Activated T-helper 1 cell treated with anti-CD3 and anti-CD28 coated beads, Interleukin-12 subunit alpha, Interleukin-12 subunit beta, Interleukin-2, Interleukin-4 antibody, amounts not matched to agents 30 ng/mL and 10 ng/mL and 1 ng/mL, durations not matched to agents 14 hours and 24 hours and 36 hours (primary cell): ENCODE results near the gene DNAJC17. TPM values are rescaled to one million over a fixed set of nuclear protein-coding genes. Genes with fewer than 3 reads are reported as not detected.
A peak's percentile ranks its signal among the peaks of the same experiment; 100 is the strongest.

ENCODE experiments used
- DNase-seq: peaks from one replicate; pipeline ENCODE4 v3.0.0; 2021; ENCODE audit warnings: low spot score
- H3K27ac Mint-ChIP-seq: one replicate; pipeline ENCODE4 v1.8.0; 2021; ENCODE audit warnings: mild to moderate bottlenecking, mixed read lengths
- H3K27me3 Mint-ChIP-seq: one replicate; pipeline ENCODE4 v1.8.0; 2022; ENCODE audit warnings: mild to moderate bottlenecking, moderate library complexity, mixed read lengths; ENCODE audit not compliant: insufficient read depth
- H3K36me3 Mint-ChIP-seq: one replicate; pipeline ENCODE4 v1.8.0; 2021; ENCODE audit warnings: low read depth, mixed read lengths
- H3K4me1 Mint-ChIP-seq: one replicate; pipeline ENCODE4 v1.8.0; 2021; ENCODE audit warnings: low read depth, mixed read lengths
- H3K4me3 Mint-ChIP-seq: one replicate; pipeline ENCODE4 v1.8.0; 2021; ENCODE audit warnings: mild to moderate bottlenecking, moderate library complexity, mixed read lengths
- H3K9me3 Mint-ChIP-seq: one replicate; pipeline ENCODE4 v1.8.0; 2021; ENCODE audit warnings: mixed read lengths
- intact Hi-C: fragments of 100-400 bp; cut with micrococcal nuclease; formaldehyde crosslinking; loops from one replicate; pipeline ENCODE4 v1.15.1; 2024
- total RNA-seq: library from RNA; stranded (reverse); gene quantifications from 2 replicates; pipeline ENCODE4 v1.2.3, GENCODE V29; 2022

The DNAJC17 gene
- total RNA-seq, 1 donor from 2014 or later: 52.5 TPM

GRCh38 chr15:40825661-40826422, 18.6 kb upstream of the DNAJC17 start:
- Mint-ChIP-seq H3K27ac (no peak overlapping the region), H3K4me3 (no peak overlapping the region), H3K36me3 (no peaks in the 10 kb centered on the region), H3K27me3 (peaks cover 5% of the 10 kb centered on the region), H3K4me1 (peaks cover 4% of the 10 kb centered on the region), H3K9me3 (no peaks in the 10 kb centered on the region)
- intact Hi-C loops: no loop called here
- DNase-seq: no peak

- Mint-ChIP-seq H3K4me1 (peaks cover 4% of the 10 kb centered on the region), H3K4me3 (no peak overlapping the region), H3K9me3 (no peaks in the 10 kb centered on the region), H3K27ac (no peak overlapping the region), H3K27me3 (peaks cover 5% of the 10 kb centered on the region), H3K36me3 (no peaks in the 10 kb centered on the region)
- intact Hi-C loops: no loop called here
- DNase-seq: no peak
Observed at GRCh38 chr15:40823572-40824343, 16.5 kb upstream of the DNAJC17 start.

GRCh38 chr15:40821195-40821594, 13.9 kb upstream of the DNAJC17 start:
- no peaks in the 10 kb centered on the region for H3K36me3 Mint-ChIP-seq
- intact Hi-C loops: no loop called here
- no peaks in the 10 kb centered on the region for H3K27me3 Mint-ChIP-seq
- no peak overlapping the region for H3K27ac Mint-ChIP-seq
- H3K4me1 Mint-ChIP-seq: peaks cover 4% of the 10 kb centered on the region
- no peak for DNase-seq
- H3K4me3 Mint-ChIP-seq: no peak overlapping the region
- no peaks in the 10 kb centered on the region for H3K9me3 Mint-ChIP-seq

- no peaks in the 10 kb centered on the region for H3K9me3 Mint-ChIP-seq
- H3K4me3 Mint-ChIP-seq: no peak overlapping the region
- peaks cover 3% of the 10 kb centered on the region for H3K4me1 Mint-ChIP-seq
- intact Hi-C loops: no loop called here
- no peak overlapping the region for H3K27ac Mint-ChIP-seq
- no peaks in the 10 kb centered on the region for H3K27me3 Mint-ChIP-seq
- peaks cover 11% of the 10 kb centered on the region for H3K36me3 Mint-ChIP-seq
- no peak for DNase-seq
Observed at GRCh38 chr15:40819048-40819447, 11.8 kb upstream of the DNAJC17 start.

GRCh38 chr15:40815042-40815698, 7.9 kb upstream of the DNAJC17 start:
- Mint-ChIP-seq H3K27me3 (no peaks in the 10 kb centered on the region), H3K4me1 (no peaks in the 10 kb centered on the region), H3K27ac (no peak overlapping the region), H3K4me3 (no peak overlapping the region), H3K36me3 (peaks cover 26% of the 10 kb centered on the region), H3K9me3 (no peaks in the 10 kb centered on the region)
- DNase-seq: no peak
- intact Hi-C loops: no loop called here

- Mint-ChIP-seq H3K36me3 (peaks cover 26% of the 10 kb centered on the region), H3K27ac (no peak overlapping the region), H3K27me3 (no peaks in the 10 kb centered on the region), H3K4me3 (no peak overlapping the region), H3K9me3 (no peaks in the 10 kb centered on the region), H3K4me1 (peaks cover 11% of the 10 kb centered on the region)
- DNase-seq: no peak
- intact Hi-C loops: no loop called here
Observed at GRCh38 chr15:40812721-40813425, 5.6 kb upstream of the DNAJC17 start.

GRCh38 chr15:40808861-40809450, 1.7 kb upstream of the DNAJC17 start:
- intact Hi-C loops: loop anchor here (5.0 kb wide), 2 partner anchors 48 to 143 kb away; partner anchors contain the start of gene CHAC1
- no peak for DNase-seq

GRCh38 chr15:40807888-40808461, 702 bp upstream of the DNAJC17 start:
- Mint-ChIP-seq H3K4me3 (peak overlapping the region; percentile 93), H3K9me3 (no peaks in the 10 kb centered on the region), H3K36me3 (peaks cover 15% of the 10 kb centered on the region), H3K27ac (peak overlapping the region; percentile 74), H3K27me3 (no peaks in the 10 kb centered on the region), H3K4me1 (peaks cover 17% of the 10 kb centered on the region)
- DNase-seq: no peak
- intact Hi-C loops: loop anchor here (1.0 to 5.0 kb wide), 16 partner anchors 36 to 1465 kb away; partner anchors contain the start of genes CHAC1, CHP1, GANC and INO80

More at GRCh38 chr15:40808861-40809450, 1.7 kb upstream of the DNAJC17 start:
- H3K4me1 Mint-ChIP-seq: peaks cover 17% of the 10 kb centered on the region
- H3K9me3 Mint-ChIP-seq: no peaks in the 10 kb centered on the region
- H3K4me3 Mint-ChIP-seq: peak overlapping the region; percentile 93
- peaks cover 16% of the 10 kb centered on the region for H3K36me3 Mint-ChIP-seq
- H3K27ac Mint-ChIP-seq: no peak overlapping the region
- no peaks in the 10 kb centered on the region for H3K27me3 Mint-ChIP-seq

GRCh38 chr15:40806672-40807027, 623 bp downstream of the DNAJC17 start:
- intact Hi-C loops: loop anchor here (1.0 to 5.0 kb wide), 16 partner anchors 38 to 1466 kb away; partner anchors contain the start of genes CHAC1, CHP1, GANC and INO80

GRCh38 chr15:40803688-40804087, 3.6 kb downstream of the DNAJC17 start:
- Mint-ChIP-seq H3K4me3 (no peak overlapping the region), H3K36me3 (peaks cover 13% of the 10 kb centered on the region), H3K4me1 (peaks cover 23% of the 10 kb centered on the region), H3K9me3 (no peaks in the 10 kb centered on the region), H3K27me3 (no peaks in the 10 kb centered on the region), H3K27ac (no peak overlapping the region)
- intact Hi-C loops: no loop called here
- DNase-seq: no peak

More at GRCh38 chr15:40806672-40807027, 623 bp downstream of the DNAJC17 start:
- peaks cover 17% of the 10 kb centered on the region for H3K4me1 Mint-ChIP-seq
- peak overlapping the region; percentile 100 for H3K27ac Mint-ChIP-seq
- H3K4me3 Mint-ChIP-seq: peak overlapping the region; percentile 93
- no peaks in the 10 kb centered on the region for H3K27me3 Mint-ChIP-seq
- no peaks in the 10 kb centered on the region for H3K9me3 Mint-ChIP-seq
- H3K36me3 Mint-ChIP-seq: peaks cover 18% of the 10 kb centered on the region
- DNase-seq: no peak

- no peak for DNase-seq
- intact Hi-C loops: no loop called here
- peaks cover 21% of the 10 kb centered on the region for H3K4me1 Mint-ChIP-seq
- peaks cover 16% of the 10 kb centered on the region for H3K36me3 Mint-ChIP-seq
- no peaks in the 10 kb centered on the region for H3K9me3 Mint-ChIP-seq
- H3K27ac Mint-ChIP-seq: no peak overlapping the region
- H3K4me3 Mint-ChIP-seq: no peak overlapping the region
- no peaks in the 10 kb centered on the region for H3K27me3 Mint-ChIP-seq
Observed at GRCh38 chr15:40803076-40803475, 4.2 kb downstream of the DNAJC17 start.

- H3K27ac Mint-ChIP-seq: peak overlapping the region; percentile 48
Observed at GRCh38 chr15:40799523-40799922, 7.8 kb downstream of the DNAJC17 start.

More at GRCh38 chr15:40799523-40799922, 7.8 kb downstream of the DNAJC17 start:
- H3K36me3 Mint-ChIP-seq: peaks cover 18% of the 10 kb centered on the region
- DNase-seq: no peak
- intact Hi-C loops: no loop called here
- no peak overlapping the region for H3K4me3 Mint-ChIP-seq
- H3K9me3 Mint-ChIP-seq: no peaks in the 10 kb centered on the region
- no peaks in the 10 kb centered on the region for H3K27me3 Mint-ChIP-seq
- peaks cover 16% of the 10 kb centered on the region for H3K4me1 Mint-ChIP-seq
